ENCODE measurements around the gene LVRN. TPM values are rescaled to one million over a fixed set of nuclear protein-coding genes. Genes with fewer than 3 reads are reported as not detected.

The LVRN gene
- total RNA-seq, 1 experiment from 2014 or later: 0.53 TPM

GRCh38 chr5:116076496-116076895 is 114.2 kb downstream of the LVRN start:
- Histone ChIP-seq H3K36me3 (no peaks in the 10 kb centered on the region), H3K4me1 (peaks cover 7% of the 10 kb centered on the region), H3K4me3 (no peak overlapping the region), H3K27ac (no peak overlapping the region), H3K9me3 (replicated peaks) (no peaks in the 10 kb centered on the region), H3K27me3 (no peaks in the 10 kb centered on the region)
- no peak for DNase-seq

Other genes with a start within 250 kb of the LVRN start
- 0.23 TPM in 1 of 2 replicates, not detected in the other for gene CDO1, start 145.8 kb upstream of the LVRN start, total RNA-seq (2014; rRNA removed; shearing (Covaris generic))
- gene ATG12, start 120.9 kb upstream of the LVRN start, total RNA-seq (2014; rRNA removed; shearing (Covaris generic)): 61.3 and 62.5 TPM in 2 replicates
- 139 and 141 TPM in 2 replicates for gene AP3S1, start 120.5 kb upstream of the LVRN start, total RNA-seq (2014; rRNA removed; shearing (Covaris generic))
- 0.06 and 0.66 TPM in 2 replicates for gene ARL14EPL, start 70.0 kb downstream of the LVRN start, total RNA-seq (2014; rRNA removed; shearing (Covaris generic))
- 56.2 and 56.8 TPM in 2 replicates for gene COMMD10, start 122.5 kb downstream of the LVRN start, total RNA-seq (2014; rRNA removed; shearing (Covaris generic))

All from SJCRH30 (cell line).